22Rv1 (cell line): ENCODE results near the gene FSIP1.

Experiments used
- H3K27ac ChIP-seq: fragments of 450-650 bp; 2 replicates; pipeline ENCODE4 v1.5.1; 2017
- CTCF ChIP-seq: fragments of 450-650 bp; IDR thresholded peaks from 2 replicates; pipeline ENCODE4 v1.5.1; 2017; ENCODE audit warnings: mild to moderate bottlenecking
- ZFX ChIP-seq: fragments of 450-650 bp; IDR thresholded peaks from 2 replicates; pipeline ENCODE4 v1.6.1; 2017; ENCODE audit warnings: antibody characterized with exemption, borderline replicate concordance

FSIP1 gene

GRCh38 chr15:39663704-39664250 lies 118.9 kb downstream of the FSIP1 start:
- H3K27ac ChIP-seq = no peak overlapping the region
- no peak for TF ChIP-seq CTCF
- TF ChIP-seq ZFX = no peak

GRCh38 chr15:39661776-39662175 lies 120.9 kb downstream of the FSIP1 start:
- H3K27ac ChIP-seq = no peak overlapping the region
- TF ChIP-seq ZFX (no peak), CTCF (no peak)

DNA sequence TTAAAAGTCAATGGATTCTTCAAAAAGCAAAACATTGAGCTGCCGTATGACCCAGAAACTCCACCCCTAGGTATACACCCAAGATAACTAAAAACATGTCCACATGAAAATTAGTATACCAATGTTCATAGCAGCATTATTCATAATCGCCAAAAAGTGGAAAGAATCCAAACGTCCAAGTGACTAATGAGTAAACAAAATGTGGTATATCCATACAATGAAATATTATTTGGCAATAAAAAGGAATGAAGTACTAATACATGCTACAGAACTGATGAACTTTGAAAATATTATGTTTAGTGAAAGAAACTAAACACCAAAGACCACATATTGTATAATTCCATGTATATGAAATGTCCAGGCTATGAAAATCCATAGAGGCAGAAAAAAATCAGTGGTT lies 123.9 kb downstream of the FSIP1 start:
- TF ChIP-seq CTCF = no peak
- TF ChIP-seq ZFX = no peak
- no peak overlapping the region for H3K27ac ChIP-seq

DNA sequence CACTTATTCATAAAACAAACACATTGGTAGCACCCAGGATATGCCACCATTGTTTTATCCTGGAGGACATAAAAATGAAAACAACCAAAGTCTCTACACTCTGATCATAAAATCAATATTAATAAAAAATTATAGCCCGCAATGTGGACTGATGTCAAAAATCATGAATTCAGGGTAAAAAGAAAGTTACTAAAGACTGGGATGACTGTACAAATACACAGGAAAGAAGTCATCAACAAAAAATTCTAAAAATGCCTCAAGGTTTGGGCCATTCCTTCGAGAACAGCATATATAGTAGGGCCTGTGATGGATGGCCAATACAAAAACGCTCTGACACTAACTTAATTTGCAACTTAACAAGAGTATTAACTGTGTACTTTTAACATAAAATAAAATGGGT lies 125.0 kb downstream of the FSIP1 start:
- no peak overlapping the region for H3K27ac ChIP-seq
- TF ChIP-seq CTCF (no peak), ZFX (no peak)

- TF ChIP-seq ZFX (no peak), CTCF (no peak)
- no peak overlapping the region for H3K27ac ChIP-seq
Measured at GRCh38 chr15:39657181-39657580, 125.5 kb downstream of the FSIP1 start.

DNA sequence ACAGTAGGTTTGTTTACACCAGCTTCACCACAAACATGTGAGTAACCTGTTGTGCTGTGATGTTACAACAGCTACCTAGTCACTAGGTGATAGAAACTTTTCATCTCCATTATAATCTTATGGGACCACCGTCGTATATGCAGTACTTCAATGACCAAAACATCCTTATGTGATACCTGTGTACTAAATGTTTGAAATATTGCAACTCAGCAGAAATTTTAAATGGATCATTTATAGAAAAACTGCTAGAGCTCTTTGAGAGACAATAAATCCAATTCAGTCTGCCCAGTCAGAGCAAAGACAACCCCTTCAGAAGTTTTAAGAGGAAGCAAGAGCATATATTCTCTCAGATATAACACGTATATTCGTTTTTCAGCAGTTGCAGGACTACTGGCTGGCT lies 128.3 kb downstream of the FSIP1 start:
- no peak overlapping the region for H3K27ac ChIP-seq
- no peak for TF ChIP-seq ZFX
- TF ChIP-seq CTCF = no peak

DNA sequence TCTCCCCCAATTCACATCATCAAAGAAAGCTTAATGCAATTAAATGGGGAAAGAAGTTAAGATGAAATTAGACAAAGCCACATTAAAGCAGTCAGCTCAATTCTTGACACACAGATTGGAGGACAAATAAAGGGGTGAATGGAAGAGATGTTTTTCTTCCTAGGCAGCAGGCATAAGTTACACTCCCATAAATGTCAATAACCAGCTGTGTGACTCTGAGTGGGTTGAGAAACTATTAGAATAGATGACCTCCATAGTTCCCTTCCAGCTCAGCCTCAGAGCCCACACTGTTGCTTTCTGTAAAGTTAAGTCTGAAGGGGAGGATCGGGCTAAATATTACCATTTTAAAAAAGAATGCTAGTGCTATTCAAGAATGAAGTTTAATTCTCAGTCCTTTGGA lies 130.8 kb downstream of the FSIP1 start:
- H3K27ac ChIP-seq = no peak overlapping the region
- TF ChIP-seq ZFX (no peak), CTCF (no peak)
